Body of pancreas (tissue), 4 donors: ENCODE data around the gene SGPL1.

Source experiments
- POLR2A ChIP-seq, 3 donors: fragments of 450-650 bp; IDR thresholded peaks; one replicate each; pipeline ENCODE4 v1.6.1; 2016; ENCODE audit warnings: antibody characterized with exemption in 3 of 3, mild to moderate bottlenecking in 2 of 3
- TF ChIP-seq, protein P1 (sequence below), 7 experiments: fragments of 450-650 bp in 4 of 7; fragments of 200-600 bp in 3 of 7; sonication (generic) in 3 of 7; IDR thresholded peaks; one replicate each; pipeline ENCODE4 v1.5.1; 2016 to 2019; ENCODE audit warnings: antibody characterized with exemption in 7 of 7

DNA sequence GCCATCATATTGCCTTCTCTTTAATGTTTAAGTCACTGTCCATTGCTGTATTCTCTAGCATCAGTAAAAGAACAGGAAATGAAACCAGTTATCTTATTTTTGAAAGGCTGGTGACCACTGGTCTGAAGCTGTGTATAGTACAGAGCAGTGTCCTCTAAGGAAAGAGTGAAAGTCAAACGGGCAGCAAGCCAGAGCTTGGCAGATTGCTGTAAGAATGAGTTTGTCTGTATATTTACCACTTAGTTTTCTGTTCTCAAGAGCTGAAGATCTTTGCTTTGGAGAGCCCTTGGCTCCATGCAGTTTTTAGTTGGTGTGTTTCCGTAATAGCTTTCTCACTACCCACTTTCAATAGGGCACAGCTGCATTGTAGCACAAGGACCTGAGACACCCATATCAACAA lies 40.7 kb downstream of the SGPL1 start:
- TF ChIP-seq, protein P1, sequence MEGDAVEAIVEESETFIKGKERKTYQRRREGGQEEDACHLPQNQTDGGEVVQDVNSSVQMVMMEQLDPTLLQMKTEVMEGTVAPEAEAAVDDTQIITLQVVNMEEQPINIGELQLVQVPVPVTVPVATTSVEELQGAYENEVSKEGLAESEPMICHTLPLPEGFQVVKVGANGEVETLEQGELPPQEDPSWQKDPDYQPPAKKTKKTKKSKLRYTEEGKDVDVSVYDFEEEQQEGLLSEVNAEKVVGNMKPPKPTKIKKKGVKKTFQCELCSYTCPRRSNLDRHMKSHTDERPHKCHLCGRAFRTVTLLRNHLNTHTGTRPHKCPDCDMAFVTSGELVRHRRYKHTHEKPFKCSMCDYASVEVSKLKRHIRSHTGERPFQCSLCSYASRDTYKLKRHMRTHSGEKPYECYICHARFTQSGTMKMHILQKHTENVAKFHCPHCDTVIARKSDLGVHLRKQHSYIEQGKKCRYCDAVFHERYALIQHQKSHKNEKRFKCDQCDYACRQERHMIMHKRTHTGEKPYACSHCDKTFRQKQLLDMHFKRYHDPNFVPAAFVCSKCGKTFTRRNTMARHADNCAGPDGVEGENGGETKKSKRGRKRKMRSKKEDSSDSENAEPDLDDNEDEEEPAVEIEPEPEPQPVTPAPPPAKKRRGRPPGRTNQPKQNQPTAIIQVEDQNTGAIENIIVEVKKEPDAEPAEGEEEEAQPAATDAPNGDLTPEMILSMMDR (IDR thresholded peaks at IDR 0.05) = no peak
- TF ChIP-seq POLR2A (IDR thresholded peaks at IDR 0.05) = no peak
